GM21619 (cell line): ENCODE results near the gene PLXNA4.

ENCODE experiments used
- ATAC-seq: cut with Tn5 transposase; IDR thresholded peaks from one replicate; pipeline ENCODE4 v1.9.1; 2021; ENCODE audit not compliant: unreplicated experiment

PLXNA4 gene

DNA sequence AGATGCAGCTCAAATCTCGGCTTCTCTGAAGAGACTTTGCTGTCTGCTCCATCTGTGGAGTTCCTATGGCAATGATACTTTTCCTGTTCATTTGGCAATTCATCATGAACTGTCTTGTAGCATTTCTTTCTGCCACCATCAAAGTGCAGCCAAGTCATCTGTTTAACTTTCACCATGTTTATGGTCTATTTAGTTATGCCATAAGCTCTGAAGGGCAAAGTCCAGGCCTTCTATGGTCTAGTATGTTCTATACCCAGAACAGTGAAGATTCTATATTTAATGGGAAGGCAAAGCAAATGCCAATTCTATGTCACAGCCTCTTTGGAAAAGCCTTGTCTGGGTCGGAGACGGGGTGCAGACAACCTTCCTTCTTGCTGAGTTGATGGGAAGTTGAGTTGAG lies 472.6 kb downstream of the PLXNA4 start:
- ATAC-seq = no peak

DNA sequence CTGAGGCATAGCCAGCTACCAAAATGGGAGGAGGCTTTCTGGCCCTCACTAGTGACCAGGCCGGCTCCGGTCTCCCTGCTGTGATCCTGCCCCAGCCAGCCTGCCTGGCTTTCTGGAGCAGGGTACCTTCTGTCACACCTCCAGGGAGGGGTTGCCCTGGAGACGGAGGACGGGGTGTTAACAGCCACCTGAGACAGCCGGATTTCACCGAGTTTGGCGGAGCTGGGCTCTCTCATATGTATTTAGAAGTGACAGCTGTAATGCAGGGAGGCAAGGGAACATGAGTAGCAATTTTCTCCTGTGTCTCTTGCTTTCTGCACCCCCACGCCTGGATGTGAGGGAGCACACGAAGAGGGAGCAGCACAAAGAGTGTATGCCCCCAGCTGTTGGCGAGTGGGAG lies 473.3 kb downstream of the PLXNA4 start:
- no peak for ATAC-seq

DNA sequence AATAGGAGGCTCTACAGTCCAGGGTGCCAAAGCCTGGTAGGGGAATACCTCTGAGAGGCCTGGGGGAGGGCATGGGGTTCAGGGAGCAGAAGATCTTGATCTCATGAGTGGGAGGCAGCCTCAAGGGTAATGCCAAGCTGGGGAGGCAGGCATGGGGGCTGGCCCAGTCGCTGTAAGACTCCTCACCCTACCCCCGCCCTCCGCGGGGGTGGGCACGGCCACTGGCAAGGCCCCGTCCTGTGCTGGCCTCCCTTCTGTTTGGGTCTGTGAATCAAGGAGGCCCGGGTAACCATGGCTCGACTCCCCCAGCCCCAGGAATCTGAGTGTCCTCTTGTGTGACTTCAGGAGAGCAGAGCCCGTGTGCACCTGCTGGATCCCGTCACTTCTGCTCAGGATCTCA lies 473.9 kb downstream of the PLXNA4 start:
- ATAC-seq = no peak

DNA sequence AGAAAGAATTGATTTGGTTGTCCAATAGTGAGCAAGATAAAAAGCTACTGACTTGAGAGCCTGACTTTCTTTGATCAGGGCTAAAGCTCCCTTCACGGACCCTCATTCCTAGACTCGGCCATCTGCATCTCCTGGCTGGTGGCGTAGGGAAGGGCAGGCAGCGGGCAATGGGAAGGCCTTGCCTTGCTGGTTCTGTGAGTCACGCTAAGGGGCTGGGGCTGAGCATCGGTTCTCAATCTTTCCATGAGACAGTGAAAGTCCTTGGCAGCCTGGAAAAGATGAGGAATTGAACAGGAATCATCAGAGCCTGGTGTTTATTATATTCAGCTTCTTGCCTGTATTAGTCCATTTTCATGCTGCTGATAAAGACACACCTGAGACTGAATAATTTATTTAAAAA lies 475.3 kb downstream of the PLXNA4 start:
- no peak for ATAC-seq

DNA sequence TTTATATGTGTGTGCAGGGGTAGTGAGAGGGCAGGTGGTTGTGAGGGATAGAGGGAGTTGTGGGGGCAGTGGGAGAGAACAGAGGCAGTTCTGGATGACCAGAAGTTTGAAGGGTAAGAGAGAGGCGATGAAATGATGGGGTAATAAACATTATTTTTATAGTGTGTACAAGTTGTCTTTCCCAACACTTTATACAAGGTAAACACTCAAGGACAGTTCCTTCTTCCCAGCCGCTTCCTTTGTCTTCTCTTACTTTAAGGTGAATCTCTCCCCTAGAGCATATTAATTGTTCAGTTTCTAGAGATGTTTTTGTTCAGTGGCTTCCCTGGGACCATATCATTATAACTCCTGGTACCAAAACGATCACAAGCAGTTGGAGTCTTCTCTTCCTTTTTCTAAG lies 475.8 kb downstream of the PLXNA4 start:
- no peak for ATAC-seq

DNA sequence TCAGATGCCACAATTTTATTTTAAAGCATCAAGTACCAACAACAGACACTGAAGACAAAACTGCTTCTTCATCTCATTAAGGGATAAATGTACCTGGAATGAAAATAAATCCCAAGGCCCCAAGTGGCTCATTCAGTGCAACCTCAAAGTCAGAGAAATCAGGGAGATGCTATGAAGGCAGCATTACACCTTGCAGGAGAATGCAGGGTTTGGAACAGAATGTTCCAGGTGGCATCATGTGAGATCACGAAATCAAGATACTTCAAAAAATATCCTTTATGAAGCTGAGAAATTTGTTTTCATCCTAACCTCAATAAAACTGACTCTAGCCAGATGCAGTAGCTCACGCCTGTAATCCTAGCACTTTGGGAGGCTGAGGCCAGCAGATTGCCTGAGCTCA lies 477.1 kb downstream of the PLXNA4 start:
- no peak for ATAC-seq

DNA sequence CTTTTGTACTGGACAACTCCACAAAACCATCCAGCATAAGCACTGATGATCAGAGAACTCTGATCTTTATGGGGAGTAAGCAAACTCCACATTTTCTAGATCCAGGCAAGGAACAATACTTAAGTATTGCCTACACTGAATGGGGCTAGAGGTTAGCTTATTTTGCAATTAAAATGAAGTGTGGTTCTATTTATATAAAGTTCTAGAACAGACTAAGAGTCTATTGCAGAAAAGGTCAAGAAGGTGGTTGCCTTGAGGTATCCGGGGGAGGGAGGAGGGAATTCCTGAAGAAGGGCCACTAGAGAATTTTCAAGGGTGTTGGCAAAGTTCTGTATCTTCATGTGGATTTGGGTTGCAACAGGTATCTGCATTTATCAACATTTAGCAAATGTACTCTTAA lies 477.9 kb downstream of the PLXNA4 start:
- no peak for ATAC-seq

DNA sequence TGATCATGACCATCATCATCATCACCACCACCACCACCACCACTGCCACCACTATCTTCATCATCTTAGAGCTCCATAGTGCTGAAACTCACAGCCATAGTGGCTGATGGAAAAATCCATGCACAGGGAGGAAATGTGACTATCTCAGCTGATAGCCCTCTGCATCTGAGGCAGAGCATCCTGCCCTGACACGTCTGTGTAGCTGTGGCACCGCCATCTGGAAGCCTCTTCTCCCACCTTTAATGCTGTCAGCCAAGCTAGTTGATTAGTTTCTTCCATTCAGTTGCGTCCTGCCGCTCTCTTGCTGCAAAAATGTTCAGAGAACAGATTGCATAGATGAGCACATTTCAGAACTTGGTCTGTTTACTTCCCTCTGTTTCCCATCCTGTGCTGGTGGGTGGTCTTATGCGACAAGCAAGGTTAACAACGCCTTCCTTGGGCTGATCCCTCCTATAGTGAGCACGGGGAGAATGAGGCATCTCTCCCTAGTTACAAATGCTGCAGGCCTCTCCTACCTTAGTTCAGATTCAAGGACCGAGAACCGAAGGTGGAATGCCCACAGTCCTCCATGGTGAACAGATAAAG lies 478.6 kb downstream of the PLXNA4 start:
- ATAC-seq = no peak

DNA sequence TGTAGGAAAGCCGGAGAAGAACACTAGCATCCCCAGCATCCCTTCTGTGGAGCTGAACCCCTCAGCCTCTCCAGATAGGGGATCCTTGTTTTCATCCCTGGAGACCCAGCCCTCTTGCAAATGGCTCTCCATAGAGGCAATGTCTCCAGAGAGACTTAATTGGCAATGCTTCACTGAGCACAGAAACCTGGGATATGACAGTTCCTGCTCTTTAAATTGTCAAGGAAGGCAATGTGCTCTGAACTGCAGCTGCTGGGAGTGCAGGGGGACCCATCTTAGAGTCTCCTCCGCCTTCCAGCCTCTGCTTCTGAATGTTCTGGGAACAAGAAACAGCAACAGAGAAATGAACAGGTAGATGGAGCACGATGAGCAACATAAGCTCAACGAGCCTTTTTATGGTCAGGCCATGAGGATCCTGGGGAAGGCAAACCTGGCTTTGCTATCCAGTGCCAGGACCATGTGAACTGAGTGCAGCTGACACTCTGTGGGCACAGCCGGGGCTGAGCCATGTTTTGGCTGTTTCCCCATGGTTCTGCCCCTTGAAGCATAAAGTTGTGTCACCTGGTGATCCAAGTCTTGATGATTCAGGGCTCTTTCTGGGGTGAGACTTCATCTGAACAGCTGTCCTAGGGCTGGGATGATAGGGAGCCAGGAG lies 481.0 kb downstream of the PLXNA4 start:
- ATAC-seq = no peak

DNA sequence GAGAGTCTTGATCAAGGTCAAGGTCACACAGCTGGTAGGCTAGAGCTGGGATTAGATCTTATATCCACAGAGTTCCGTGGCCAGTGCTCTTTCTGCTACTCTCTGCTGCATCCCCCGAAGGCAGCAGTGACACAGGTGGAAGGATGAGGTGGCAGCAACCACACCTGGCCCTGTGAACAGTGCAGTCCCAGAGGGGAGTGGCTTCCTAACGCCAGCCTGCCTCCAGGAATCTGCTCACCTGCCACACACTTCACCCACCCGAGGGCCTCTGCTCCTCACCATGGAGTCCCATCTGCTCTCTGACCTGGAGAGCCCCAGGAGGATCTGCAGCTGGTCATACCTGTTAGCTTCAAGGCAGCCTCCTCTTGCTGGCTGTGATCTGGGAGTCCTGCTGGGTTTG lies 484.2 kb downstream of the PLXNA4 start:
- ATAC-seq = no peak

DNA sequence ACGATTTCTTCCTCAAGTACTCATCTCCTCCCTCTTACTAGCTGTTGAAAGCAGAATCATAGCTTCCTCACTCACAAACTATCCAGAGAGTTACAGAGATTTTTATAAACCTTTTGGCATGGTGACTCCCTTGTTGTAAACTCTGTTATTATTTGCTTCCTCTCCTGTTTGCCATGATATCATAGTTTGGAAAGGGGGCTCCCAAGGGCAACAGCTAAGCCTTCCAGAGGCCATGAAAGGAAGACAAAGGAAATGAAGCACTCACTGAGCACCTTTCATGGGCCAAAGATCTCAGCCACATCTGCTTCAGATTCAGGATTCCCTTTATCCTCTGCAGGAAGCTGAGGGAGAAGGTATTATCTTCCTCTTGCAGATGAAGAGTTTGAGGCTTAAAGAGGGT lies 484.6 kb downstream of the PLXNA4 start:
- no peak for ATAC-seq

DNA sequence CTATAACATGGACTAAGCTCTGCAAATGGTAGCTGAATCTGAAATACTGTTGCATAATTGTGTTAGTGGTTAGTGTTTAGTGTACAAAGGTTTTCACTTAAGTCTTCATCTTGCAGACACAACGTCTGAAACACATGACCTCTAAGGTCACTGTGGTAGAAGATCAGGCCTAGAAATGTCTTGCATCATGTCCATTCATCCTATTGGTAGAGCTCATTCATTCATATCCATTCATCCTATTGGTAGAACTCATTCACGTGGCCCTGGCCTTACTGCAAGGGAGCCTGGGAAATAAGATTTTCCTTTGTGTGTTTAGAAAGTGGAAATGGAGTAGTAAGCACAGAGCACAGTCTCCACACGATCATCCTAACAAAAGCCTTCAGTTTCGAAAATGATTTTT lies 485.8 kb downstream of the PLXNA4 start:
- no peak for ATAC-seq

DNA sequence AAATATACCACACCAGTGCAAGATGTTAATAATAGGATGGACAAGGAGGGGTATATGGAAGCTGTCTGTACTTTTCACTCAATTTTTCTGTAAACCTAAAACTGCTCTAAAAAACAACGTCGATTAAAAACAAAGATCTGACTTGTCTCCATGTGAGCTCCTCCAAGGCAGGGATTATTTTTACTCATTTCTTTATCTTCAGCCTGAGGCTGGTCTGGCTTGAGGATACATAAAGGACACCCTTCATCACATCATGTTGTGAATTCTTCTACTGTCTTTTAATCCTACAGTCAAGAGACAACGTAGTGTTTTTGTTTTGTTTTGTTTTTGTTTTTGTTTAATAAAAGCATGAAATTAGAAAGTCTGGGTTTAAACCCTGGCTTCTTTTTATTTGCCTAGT lies 486.9 kb downstream of the PLXNA4 start:
- no peak for ATAC-seq

DNA sequence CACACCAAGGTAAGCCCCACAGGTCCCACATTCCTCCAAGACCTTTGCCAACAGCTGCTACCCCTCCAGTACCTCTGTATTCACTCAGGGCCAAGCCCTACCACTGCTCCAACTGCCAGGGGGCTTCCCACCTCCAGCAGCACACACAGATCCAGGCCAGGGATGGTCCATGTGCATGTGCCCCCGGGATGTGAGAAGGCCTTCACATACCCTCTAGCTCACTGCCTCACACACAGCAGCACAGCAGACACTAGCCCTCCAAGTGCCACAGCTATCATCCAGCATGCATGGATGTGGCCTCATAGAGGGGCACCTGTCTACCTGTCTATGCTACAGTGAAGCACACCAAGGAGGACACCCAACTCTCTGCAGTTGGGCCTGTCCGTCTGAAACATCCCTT lies 488.8 kb downstream of the PLXNA4 start:
- ATAC-seq = no peak

DNA sequence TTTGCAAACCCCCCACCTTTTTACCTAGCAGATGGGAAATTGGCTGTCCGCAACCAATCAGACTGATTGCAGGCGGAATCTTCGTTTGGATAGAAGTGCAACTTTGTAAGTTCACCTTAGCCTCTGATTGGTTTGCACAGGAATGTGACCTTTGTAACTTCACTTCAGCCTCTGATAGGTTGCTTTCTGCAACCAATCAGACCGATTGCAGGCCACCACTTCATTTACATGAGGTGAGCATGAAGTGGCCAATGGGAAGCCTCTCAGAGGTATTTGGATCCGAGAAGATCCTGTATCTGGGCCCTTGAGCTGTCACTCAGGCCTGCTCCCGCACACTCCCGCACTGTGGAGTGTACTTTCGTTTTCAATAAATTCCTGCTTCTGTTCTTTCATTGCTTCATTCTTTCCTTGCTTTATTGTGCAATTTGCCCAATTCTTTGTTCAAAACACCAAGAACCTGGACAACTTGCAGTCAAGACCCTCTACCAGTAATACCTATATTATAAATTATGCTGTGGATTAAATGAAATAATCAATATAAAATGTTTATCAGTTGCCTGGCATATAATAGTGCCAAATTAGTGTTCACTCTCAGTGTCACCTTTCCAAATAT lies 491.4 kb downstream of the PLXNA4 start:
- ATAC-seq = no peak

DNA sequence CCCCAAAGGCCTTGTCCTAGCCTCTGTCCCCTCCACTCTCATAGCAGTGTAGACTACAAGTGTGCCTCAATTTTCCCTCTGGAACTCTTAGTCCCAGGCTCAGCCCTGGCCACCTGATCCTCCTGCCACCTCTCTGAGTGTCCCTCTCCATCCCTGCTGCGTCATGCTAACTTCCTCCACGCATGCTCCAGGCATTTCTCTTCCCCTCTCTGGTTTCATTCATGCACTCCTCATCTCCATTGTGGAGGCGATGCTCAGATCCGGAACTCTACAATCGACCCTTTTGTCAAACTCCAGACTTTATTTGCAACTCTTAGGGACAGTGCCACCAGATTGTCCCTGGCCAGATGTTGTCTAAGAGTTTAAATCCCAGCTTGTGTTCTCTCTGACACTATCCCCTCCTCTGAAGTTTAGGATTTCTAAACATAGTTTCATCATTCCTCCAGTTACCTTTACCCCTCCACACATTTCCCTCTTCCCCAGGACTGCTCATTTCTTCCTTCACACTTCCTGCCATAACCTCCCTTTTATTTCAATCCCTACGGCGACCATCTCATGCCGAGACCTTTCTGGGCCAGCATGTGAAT lies 492.6 kb downstream of the PLXNA4 start:
- no peak for ATAC-seq

DNA sequence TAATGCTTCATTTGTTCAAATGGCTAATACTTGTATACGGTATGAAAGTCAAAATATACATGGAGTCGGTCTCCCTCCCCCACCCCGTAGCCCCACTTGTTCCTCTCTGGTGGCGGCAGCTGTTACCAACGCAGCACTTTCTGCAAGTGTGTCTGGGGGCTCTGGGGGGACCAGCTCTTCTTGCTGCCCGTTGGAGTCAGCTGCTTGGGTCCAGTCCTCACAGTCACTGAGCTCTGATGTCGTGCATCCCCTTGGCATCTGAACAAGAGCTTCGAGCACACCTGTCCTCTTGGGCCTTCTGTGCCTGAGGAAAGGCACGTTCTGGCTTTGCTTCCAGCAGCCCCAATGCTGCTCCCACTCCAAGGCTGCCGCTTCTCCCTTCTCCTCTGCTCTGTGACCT lies 493.1 kb downstream of the PLXNA4 start:
- no peak for ATAC-seq

DNA sequence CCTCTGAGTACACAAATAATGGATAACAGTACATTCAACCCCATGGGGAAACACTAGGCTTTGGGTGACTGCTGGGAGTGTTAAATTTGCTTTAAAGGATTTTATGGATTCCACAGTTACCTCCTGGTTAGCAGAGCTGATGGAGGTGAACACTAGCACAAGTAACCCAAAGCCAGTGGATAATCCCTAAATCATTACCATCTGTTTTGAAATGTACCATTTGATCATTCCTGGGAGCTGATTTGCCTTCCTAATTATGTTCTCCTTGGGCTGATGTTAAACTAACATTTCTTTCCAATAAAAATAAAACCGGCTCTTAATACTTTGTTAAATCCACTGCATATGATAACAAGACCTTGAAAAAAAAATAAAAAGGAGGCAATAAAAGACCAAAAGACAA lies 493.9 kb downstream of the PLXNA4 start:
- no peak for ATAC-seq

DNA sequence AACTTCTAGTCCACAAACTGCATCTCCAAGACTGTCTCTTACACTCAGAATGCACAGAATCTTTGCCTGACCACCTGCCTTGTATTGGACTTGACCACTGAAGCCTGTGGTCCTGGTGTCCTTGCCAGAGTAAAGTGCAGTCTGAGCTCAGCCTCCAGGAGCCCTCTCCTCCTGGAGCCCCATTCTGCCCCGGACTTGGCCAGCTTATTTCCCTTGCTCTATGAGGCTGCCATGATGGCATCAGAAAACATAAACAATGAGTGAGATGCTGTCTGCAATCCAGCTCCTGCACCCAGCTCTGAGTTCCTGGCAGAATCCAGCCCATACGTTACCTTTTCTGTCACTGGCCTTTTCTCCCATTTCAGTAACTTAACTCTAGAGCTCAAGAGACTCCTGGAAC lies 494.6 kb downstream of the PLXNA4 start:
- ATAC-seq = no peak

DNA sequence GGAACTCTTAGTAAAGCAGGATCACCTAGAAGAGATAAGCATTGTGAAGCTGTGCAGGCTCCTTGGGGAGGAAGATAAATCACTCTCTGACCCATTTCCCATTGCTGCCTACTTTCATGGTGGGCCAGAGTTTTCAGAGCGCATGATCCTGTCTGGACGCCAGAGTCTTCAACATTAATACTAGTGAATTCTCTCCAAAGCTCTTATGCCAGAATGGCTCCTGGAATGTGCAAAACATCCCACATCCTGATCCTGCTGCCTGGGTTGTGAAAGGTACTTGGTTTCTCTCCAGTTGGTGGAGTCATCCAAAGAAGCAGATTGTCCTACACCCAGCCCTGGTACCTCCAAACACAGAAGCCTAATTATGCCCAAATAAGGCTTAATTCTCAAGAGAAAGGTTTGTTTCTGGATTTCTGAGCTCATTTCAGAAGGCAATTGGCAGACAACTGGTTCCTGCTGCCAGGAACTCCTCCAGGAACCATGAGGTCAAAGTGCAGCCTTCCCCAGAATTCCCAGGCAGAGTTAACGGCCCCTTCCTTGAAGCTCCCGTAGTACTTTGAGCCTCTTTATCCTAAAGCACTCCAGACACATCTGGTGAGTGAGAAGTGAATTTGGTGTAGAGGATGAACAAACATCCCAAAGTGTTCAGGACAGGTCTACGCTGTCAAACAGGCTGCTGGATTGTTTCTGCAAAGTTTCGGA lies 495.2 kb downstream of the PLXNA4 start:
- ATAC-seq = no peak

DNA sequence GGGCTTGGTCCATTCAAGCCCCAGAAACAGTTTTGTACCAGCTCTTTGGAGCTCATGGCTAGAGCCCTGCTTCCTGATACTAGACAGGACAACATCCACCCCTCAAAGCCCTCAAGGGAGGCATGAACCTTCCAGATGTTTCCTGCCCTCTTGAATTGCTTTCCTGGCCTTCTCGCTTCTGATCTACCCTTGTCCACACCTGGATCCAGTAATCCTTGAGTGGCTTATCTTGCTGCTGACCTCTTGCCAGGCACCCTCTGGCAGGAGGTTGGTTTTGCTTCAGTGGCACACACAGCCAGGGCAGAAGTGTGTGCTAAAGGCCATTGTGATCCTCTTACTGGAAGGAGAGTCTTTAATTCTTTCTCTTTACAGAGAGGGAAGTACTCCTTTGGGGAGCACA lies 495.8 kb downstream of the PLXNA4 start:
- no peak for ATAC-seq
